K562 (cell line): ENCODE data around the gene CTXND1.

ENCODE experiments used
- CHCHD3 ChIP-seq: fragments of 250-450 bp; sonication (Bioruptor Pico); IDR thresholded peaks from 2 replicates; pipeline ENCODE4 v2.1.2; 2022; ENCODE audit warnings: mild to moderate bottlenecking
- ETV5 ChIP-seq: sonication (generic); formaldehyde crosslinking; IDR thresholded peaks from 2 replicates; pipeline ENCODE4 v1.4.0; 2020; ENCODE audit warnings: low read depth, mild to moderate bottlenecking, missing genetic modification reagents
- FOXJ3 ChIP-seq: sonication (generic); formaldehyde crosslinking; IDR thresholded peaks from 2 replicates; pipeline ENCODE4 v1.4.0; 2020; ENCODE audit warnings: mild to moderate bottlenecking, missing genetic modification reagents
- PML ChIP-seq: IDR thresholded peaks from 2 replicates; pipeline ENCODE4 v1.6.1; 2012; ENCODE audit warnings: low read length, inconsistent platforms
- SIN3B ChIP-seq: fragments of 450-650 bp; IDR thresholded peaks from 2 replicates; pipeline ENCODE4 v1.6.1; 2017; ENCODE audit warnings: low read depth, mild to moderate bottlenecking, moderate library complexity
- TAF1 ChIP-seq: IDR thresholded peaks from 2 replicates; pipeline ENCODE4 v1.6.1; 2011; ENCODE audit warnings: mild to moderate bottlenecking, low read length, moderate library complexity; ENCODE audit not compliant: insufficient read depth, control insufficient read depth, severe bottlenecking; ENCODE audit errors: extremely low read depth
- ZNF232 ChIP-seq: sonication (generic); formaldehyde crosslinking; IDR thresholded peaks from 2 replicates; pipeline ENCODE4 v1.8.0; 2022; ENCODE audit warnings: mild to moderate bottlenecking, missing genetic modification reagents

DNA sequence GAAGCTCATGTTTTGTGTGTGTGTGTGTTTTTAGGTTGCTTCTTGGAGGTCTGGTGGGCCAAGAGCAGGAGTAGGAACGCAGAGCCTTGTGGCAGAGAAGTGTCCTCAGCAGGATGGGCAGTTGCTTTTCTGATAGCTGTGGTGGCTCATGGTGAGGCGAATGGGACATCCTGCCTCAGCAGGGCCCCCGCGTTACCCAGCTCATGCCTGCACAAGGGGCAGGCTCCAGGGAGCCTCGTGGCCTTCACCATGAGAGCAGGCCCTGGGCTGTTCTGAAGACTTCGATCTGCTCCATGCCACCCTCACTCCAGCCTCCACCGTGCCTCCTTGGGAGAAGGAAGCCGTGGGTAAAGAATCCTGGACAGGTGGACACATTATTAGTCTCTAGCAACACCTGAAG lies 33.4 kb upstream of the CTXND1 start:
- TF ChIP-seq FOXJ3 (CRISPR knock-in tag) (no peak), PML (no peak), SIN3B (no peak), ETV5 (CRISPR knock-in tag) (no peak), CHCHD3 (CRISPR knock-in tag) (no peak), ZNF232 (no peak), TAF1 (no peak)
